NCI-H146 treated with DMSO at 0.1 percent for 48 hours (cell line): Measurements from ENCODE around the gene RAPH1.

Experiments used
- DNase-seq: peaks from one replicate; lab custom pipeline; 2025; ENCODE audit not compliant: unreplicated experiment; lab: John Stamatoyannopoulos, UW

RAPH1 gene

GRCh38 chr2:203535078-203535783 lies at the start of gene RAPH1:
Gene RAPH1, minus strand, starts transcription at chr2:203535301. Its CDS starts 39,948 bp downstream, at chr2:203495353.
- DNase-seq = peak; percentile 73

GRCh38 chr2:203584784-203585183 lies 49.7 kb upstream of the RAPH1 start:
- DNase-seq = no peak

GRCh38 chr2:203583701-203584100 lies 48.6 kb upstream of the RAPH1 start:
- no peak for DNase-seq

GRCh38 chr2:203583084-203583695 lies 48.1 kb upstream of the RAPH1 start:
- DNase-seq = no peak

GRCh38 chr2:203582468-203582867 lies 47.4 kb upstream of the RAPH1 start:
- no peak for DNase-seq

GRCh38 chr2:203580844-203581243 lies 45.7 kb upstream of the RAPH1 start:
- DNase-seq = no peak

GRCh38 chr2:203579730-203580129 lies 44.6 kb upstream of the RAPH1 start:
- DNase-seq = no peak

- DNase-seq = no peak
Measured at GRCh38 chr2:203578759-203579643, 43.9 kb upstream of the RAPH1 start.

GRCh38 chr2:203574824-203575223 lies 39.7 kb upstream of the RAPH1 start:
- DNase-seq = no peak

- DNase-seq = no peak
Measured at GRCh38 chr2:203572316-203572715, 37.2 kb upstream of the RAPH1 start.

- DNase-seq = no peak
Measured at GRCh38 chr2:203569677-203570316, 34.7 kb upstream of the RAPH1 start.

- no peak for DNase-seq
Measured at GRCh38 chr2:203567691-203568090, 32.6 kb upstream of the RAPH1 start.

- no peak for DNase-seq
Measured at GRCh38 chr2:203566161-203566560, 31.1 kb upstream of the RAPH1 start.

GRCh38 chr2:203565076-203565475 lies 30.0 kb upstream of the RAPH1 start:
- no peak for DNase-seq

GRCh38 chr2:203562268-203562667 lies 27.2 kb upstream of the RAPH1 start:
- DNase-seq = no peak

GRCh38 chr2:203559641-203560040 lies 24.5 kb upstream of the RAPH1 start:
- no peak for DNase-seq

- DNase-seq = no peak
Measured at GRCh38 chr2:203553784-203554183, 18.7 kb upstream of the RAPH1 start.

- no peak for DNase-seq
Measured at GRCh38 chr2:203551778-203552177, 16.7 kb upstream of the RAPH1 start.

- DNase-seq = no peak
Measured at GRCh38 chr2:203550266-203550665, 15.2 kb upstream of the RAPH1 start.

- DNase-seq = no peak
Measured at GRCh38 chr2:203549406-203549805, 14.3 kb upstream of the RAPH1 start.

- DNase-seq = no peak
Measured at GRCh38 chr2:203548887-203549286, 13.8 kb upstream of the RAPH1 start.
